Measurements from ENCODE around the gene RIGI.

GRCh38 chr9:32526707-32527048, 682 bp upstream of the RIGI start:
- TF ChIP-seq CTCF (IDR thresholded peaks at IDR 0.05), result no peak
- no peak for TF ChIP-seq POLR2AphosphoS5 (IDR thresholded peaks at IDR 0.05; ENCODE audit: low read depth, low read length)
- TF ChIP-seq MAX (IDR thresholded peaks at IDR 0.05; ENCODE audit: low read depth), result no peak
- TF ChIP-seq FOXJ3 (CRISPR knock-in tag; IDR thresholded peaks at IDR 0.05), result no peak
- no peak for TF ChIP-seq REST (IDR thresholded peaks at IDR 0.05; ENCODE audit: low read depth, low read length)
- no peak for TF ChIP-seq SMC3 (IDR thresholded peaks at IDR 0.05; ENCODE audit: low read depth, low read length)
- TF ChIP-seq RAD21 (IDR thresholded peaks at IDR 0.05; ENCODE audit: low read length), result no peak
- TF ChIP-seq USF1 (IDR thresholded peaks at IDR 0.05; ENCODE audit: borderline replicate concordance, low read depth), result no peak

Data from SK-N-SH (cell line).